Measurements from ENCODE around the gene NUDT3.
"Not testable (repeated sequence)": the region's sequence is repeated elsewhere in the genome, so short reads cannot be mapped to it uniquely, and the experiment has no call there.

Gene NUDT3

DNA sequence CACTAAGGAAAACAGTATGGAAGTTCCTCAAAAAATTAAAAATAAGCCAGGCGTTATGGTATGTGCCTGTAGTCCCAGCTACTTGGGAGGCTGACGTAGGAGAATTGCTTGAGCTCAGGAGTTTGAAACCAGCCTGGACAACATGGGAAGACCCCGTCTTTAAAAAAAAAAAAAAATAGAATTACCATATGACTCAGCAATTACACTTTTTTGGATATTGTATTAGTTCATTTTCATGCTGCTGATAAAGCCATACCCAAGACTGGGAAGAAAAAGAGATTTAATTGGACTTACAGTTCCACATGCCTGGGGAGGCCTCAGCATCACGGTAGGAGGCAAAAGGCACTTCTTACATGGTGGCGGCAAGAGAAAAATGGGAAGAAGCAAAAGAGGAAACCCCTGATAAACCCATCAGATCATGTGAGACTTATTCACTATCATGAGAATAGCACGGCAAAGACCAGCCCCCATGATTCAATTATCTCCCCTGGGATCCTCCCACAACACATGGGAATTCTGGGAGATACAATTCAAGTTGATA, 132.9 kb downstream of the NUDT3 start:
- ATAC-seq (replicated peaks; ENCODE audit: extremely low read depth, poor library complexity, severe bottlenecking) (no peak), DNase-seq (ENCODE audit: low spot score in 2 of 2) (no peak)
- Mint-ChIP-seq H3K36me3 (ENCODE audit: insufficient read depth) (peaks cover 2% of the 10 kb centered on the region), H3K4me1 (no peaks in the 10 kb centered on the region), H3K9me3 (no peaks in the 10 kb centered on the region), H3K27ac (ENCODE audit: low read depth) (no peak overlapping the region), H3K27me3 (no peaks in the 10 kb centered on the region), H3K4me3 (no peak overlapping the region)

DNA sequence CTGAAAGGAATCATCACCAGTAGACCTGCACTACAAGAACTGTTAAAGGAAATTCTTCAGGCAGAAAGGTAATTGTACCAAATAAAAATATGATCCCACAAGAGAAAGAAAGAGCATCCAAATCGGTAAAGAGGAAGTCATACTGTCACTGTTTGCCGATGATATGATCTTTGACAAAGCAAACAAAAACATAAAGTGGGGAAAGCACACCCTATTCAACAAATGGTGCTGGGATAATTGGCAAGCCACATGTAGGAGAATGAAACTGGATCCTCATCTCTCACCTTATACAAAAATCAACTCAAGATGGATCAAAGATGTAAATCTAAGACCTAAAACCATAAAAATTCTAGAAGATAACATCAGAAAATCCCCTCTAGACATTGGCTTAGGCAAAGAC, 140.1 kb downstream of the NUDT3 start:
- not testable (repeated sequence) for ATAC-seq (replicated peaks; ENCODE audit: extremely low read depth, poor library complexity, severe bottlenecking)

DNA sequence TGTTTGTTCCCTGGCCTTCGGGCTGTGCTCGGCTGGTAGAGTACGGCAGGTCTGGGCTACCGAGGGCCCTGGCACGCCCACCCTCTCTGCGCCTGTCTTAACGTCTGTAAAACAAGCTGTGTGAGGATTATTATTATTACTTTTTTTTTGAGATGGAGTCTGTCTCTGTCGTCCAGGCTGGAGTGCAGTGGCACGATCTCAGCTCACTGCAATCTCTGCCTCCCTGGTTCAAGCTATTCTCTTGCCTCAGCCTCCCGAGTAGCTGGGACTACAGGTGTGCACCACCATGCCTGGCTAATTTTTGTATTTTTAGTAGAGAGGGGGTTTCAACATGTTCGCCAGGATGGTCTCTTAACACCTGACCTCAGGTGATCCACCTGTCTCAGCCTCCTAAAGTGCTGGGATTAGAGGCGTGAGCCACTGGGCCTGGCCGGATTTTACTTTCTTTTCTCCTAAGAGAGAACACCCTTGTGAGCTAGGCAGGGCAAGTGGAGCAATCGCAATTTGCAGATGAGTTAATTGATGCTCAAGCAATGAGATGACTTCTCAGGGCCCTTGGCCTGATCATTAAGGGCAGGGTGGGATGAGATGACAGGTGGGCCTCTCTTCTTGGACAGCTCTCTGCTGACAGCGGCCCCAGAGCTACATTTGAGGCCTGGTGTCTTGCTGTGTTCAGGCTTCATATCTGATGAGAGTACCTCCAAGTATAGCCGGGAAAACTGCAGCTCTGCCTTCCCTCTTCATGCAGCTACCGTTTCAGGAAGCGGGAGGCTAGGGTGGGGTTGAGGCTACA, 142.8 kb downstream of the NUDT3 start:
- H3K4me3 Mint-ChIP-seq, result peak overlapping the region; percentile 93
- no peaks in the 10 kb centered on the region for H3K9me3 Mint-ChIP-seq
- peaks cover 40% of the 10 kb centered on the region for H3K4me1 Mint-ChIP-seq
- no peak for DNase-seq (ENCODE audit: low spot score in 2 of 2)
- H3K27ac Mint-ChIP-seq (ENCODE audit: low read depth), result peak overlapping the region; percentile 97
- peak; percentile 43 for ATAC-seq (replicated peaks; ENCODE audit: extremely low read depth, poor library complexity, severe bottlenecking)
- H3K36me3 Mint-ChIP-seq (ENCODE audit: insufficient read depth), result peaks cover 22% of the 10 kb centered on the region
- H3K27me3 Mint-ChIP-seq, result no peaks in the 10 kb centered on the region

More for the DNA sequence above, 140.1 kb downstream of the NUDT3 start:
- not testable (repeated sequence) for H3K27ac Mint-ChIP-seq (ENCODE audit: low read depth); DNase-seq (ENCODE audit: low spot score in 2 of 2); H3K9me3 Mint-ChIP-seq; H3K27me3 Mint-ChIP-seq; H3K4me3 Mint-ChIP-seq
- Mint-ChIP-seq H3K36me3 (ENCODE audit: insufficient read depth) (peaks cover 13% of the 10 kb centered on the region), H3K4me1 (peaks cover 18% of the 10 kb centered on the region)

DNA sequence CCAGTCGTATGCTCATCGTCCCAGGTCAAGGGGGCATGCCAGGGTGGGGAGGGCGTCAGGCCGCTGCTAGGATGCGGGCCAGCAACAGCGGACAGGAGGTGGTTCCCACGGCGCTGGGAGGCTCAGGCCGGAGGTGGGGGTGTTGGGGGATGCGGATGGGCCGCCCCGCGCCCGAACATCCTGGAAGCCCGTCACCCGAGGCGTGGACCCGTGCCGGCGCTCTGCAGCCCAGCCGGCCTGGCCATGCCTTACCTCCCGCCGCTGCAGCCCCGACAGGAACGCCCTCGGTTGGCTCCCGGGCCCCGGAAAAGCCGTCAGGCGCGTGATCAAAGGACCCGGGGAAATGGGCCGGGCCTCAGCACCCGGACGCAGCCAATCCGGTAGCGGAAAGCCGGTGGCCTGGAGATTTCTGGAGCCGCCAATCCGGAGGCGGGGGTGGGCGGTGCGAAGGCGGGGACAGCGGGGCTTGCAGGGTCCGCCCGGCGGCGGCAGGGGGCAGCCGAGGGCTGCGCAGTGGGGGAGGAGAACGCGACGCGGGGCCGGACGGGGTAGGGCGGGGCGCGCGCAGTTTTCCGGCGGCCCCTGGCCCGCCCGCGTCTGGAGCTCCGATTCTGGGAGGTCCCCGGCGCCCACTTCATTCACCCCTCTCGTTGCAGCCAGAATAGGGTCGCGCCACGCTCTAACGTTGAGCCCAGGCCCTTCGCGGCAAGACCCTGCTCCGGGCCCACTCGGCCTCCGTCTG, 143.6 kb downstream of the NUDT3 start, which contains the start of gene SMIM29:
TSS of gene SMIM29 (minus strand) at position 280 of the 742 bp plus-strand sequence. CDS start 1,215 bp downstream, outside the sequence.
- Mint-ChIP-seq H3K4me1 (peaks cover 40% of the 10 kb centered on the region), H3K4me3 (peak within 1 kb of the TSS; percentile 93), H3K27ac (ENCODE audit: low read depth) (peak within 1 kb of the TSS; percentile 97), H3K27me3 (no peaks in the 10 kb centered on the region), H3K36me3 (ENCODE audit: insufficient read depth) (peaks cover 24% of the 10 kb centered on the region), H3K9me3 (no peaks in the 10 kb centered on the region)
- DNase-seq (ENCODE audit: low spot score in 2 of 2) (peak; percentile 97 to 98), ATAC-seq (replicated peaks; ENCODE audit: extremely low read depth, poor library complexity, severe bottlenecking) (peak; percentile 89)

DNA sequence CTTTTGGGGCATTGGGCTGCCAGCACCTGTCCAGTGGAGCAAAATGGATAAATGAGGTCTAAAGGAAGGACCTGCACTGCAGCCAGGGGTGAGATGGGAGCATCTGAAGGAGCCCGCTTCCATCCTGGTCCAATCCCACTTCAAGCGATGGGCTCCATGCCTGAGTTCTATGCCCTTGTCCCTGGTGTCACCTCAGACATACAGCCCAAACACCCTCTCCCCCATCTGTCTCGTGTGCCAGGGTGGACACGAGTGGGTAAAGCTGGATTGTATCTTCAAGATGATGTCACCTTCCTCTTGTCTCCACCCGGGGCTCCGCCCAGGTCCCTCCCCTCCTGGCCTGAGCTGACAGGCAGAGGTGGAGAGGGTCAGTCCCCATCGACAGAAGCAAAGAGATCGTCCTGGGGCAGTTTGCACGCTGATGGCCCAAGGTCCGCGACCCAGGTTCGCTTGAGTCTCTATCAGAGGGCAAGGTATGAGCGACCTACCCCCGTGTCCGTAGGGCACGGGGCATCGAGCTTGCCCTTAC, 144.2 kb downstream of the NUDT3 start:
- Mint-ChIP-seq H3K9me3 (no peaks in the 10 kb centered on the region), H3K27me3 (no peaks in the 10 kb centered on the region), H3K36me3 (ENCODE audit: insufficient read depth) (peaks cover 24% of the 10 kb centered on the region), H3K4me3 (peak overlapping the region; percentile 93), H3K4me1 (peaks cover 44% of the 10 kb centered on the region), H3K27ac (ENCODE audit: low read depth) (peak overlapping the region; percentile 97)
- DNase-seq (ENCODE audit: low spot score in 2 of 2) (no peak), ATAC-seq (replicated peaks; ENCODE audit: extremely low read depth, poor library complexity, severe bottlenecking) (peak; percentile 9)

DNA sequence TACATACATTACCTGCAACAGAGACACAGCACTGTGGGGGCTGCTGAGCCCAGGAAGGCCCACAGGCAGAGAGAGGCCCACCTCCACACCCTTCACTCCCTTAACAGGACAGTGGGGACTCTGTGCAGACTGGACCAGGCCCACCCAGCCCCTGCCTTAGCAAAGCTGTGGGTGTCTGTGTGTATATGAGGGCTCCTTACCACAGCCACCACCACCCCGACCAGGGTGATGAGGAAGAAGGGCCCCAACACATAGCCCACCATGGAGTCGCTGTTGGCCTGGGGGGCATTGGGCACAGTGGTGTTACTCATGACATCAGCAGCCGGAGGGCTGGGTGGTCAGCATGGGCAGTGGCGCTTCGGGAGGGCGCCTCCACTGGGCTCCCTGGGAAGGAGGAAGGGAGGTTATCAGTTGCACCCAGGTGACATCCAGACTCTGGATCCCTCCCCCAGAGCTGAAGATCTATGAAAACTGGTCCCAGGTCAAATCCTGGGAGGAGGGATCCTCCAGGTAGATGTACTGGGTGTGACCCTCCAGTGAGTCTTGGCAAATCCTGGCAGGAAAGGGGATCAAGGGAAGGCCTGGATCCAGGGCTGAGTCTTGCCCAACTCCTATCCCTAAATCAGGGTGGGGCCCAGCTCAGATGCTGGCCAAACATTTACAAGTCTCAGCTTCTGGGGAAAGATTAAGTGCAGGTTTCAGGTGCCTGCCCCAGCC, 144.8 kb downstream of the NUDT3 start:
- Mint-ChIP-seq H3K27me3 (no peaks in the 10 kb centered on the region), H3K4me3 (peak overlapping the region; percentile 93), H3K9me3 (no peaks in the 10 kb centered on the region), H3K36me3 (ENCODE audit: insufficient read depth) (peaks cover 29% of the 10 kb centered on the region), H3K27ac (ENCODE audit: low read depth) (peak overlapping the region; percentile 97), H3K4me1 (peaks cover 51% of the 10 kb centered on the region)
- ATAC-seq (replicated peaks; ENCODE audit: extremely low read depth, poor library complexity, severe bottlenecking), result no peak
- DNase-seq (ENCODE audit: low spot score in 2 of 2), result no peak

DNA sequence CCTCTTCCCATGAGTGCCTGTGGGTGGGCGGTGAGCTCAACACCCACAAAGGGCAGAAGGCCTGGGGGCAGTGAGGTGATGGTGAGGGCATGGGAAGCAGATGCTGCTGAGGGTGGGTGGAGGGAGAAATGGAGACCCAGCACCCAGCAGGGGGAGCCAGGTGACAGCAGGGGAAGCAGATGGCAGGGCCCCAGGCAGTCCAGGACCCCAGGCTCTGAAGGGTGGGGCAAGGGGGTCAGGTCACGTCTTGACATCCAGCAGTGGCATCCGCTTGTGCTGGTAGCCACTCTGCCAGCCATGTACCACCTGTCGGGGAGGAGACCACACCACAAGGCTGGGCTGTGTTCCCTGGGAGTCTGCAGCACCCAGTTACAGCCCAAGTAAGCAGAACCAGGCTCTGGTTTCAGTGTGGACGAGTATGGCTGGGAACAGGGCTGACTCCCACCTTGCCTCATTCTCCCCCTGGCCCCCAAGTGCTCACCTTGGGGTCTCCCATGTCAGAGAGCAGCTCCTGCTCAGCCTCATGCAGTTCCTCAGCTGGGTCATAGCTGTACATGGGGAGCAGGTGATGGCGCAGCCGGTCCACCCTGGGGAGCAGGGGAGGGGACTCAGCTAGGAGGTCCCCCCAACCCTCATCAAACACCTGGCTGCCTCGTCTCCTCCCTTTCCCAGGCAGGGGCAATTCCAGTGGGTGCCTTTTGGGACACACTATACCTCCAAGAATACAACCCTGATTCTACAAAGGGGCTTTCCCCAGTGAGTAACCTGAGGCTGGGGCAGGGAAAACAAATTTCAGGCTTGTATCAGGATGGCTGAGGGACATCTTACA, 145.7 kb downstream of the NUDT3 start:
- H3K27ac Mint-ChIP-seq (ENCODE audit: low read depth), result no peak overlapping the region
- peak in 1 of 2 donors; percentile 21 for DNase-seq (ENCODE audit: low spot score in 2 of 2)
- peaks cover 34% of the 10 kb centered on the region for H3K36me3 Mint-ChIP-seq (ENCODE audit: insufficient read depth)
- no peaks in the 10 kb centered on the region for H3K9me3 Mint-ChIP-seq
- H3K4me3 Mint-ChIP-seq, result peak overlapping the region; percentile 93
- H3K4me1 Mint-ChIP-seq, result peaks cover 57% of the 10 kb centered on the region
- no peak for ATAC-seq (replicated peaks; ENCODE audit: extremely low read depth, poor library complexity, severe bottlenecking)
- H3K27me3 Mint-ChIP-seq, result no peaks in the 10 kb centered on the region

DNA sequence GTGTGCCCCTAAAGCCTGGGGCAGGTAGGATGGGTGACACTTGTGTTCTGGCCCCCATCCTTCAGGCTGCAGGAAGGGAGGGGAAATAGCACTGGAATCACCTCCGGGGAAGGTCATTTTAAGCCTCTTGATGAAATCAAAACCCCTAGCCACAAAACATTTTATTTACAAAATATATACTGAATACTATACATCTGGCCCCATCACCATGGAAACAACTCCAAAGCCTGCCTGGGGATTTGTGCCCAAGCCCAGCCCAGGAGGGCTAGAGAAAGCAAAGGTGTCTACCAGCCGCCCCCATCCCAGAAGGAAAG, 146.3 kb downstream of the NUDT3 start:
- Mint-ChIP-seq H3K27ac (ENCODE audit: low read depth) (no peak overlapping the region), H3K4me3 (no peak overlapping the region), H3K36me3 (ENCODE audit: insufficient read depth) (peaks cover 35% of the 10 kb centered on the region), H3K4me1 (peaks cover 62% of the 10 kb centered on the region), H3K9me3 (no peaks in the 10 kb centered on the region), H3K27me3 (no peaks in the 10 kb centered on the region)
- ATAC-seq (replicated peaks; ENCODE audit: extremely low read depth, poor library complexity, severe bottlenecking), result no peak
- DNase-seq (ENCODE audit: low spot score in 2 of 2), result no peak

DNA sequence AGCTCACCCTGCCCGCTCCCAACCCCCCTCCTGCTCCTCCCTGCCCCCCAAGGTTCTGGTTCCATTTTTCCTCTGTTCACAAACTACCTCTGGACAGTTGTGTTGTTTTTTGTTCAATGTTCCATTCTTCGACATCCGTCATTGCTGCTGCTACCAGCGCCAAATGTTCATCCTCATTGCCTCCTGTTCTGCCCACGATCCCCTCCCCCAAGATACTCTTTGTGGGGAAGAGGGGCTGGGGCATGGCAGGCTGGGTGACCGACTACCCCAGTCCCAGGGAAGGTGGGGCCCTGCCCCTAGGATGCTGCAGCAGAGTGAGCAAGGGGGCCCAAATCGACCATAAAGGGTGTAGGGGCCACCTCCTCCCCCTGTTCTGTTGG, 146.7 kb downstream of the NUDT3 start:
- not testable (repeated sequence) for H3K27me3 Mint-ChIP-seq; DNase-seq (ENCODE audit: low spot score in 2 of 2); H3K9me3 Mint-ChIP-seq; H3K27ac Mint-ChIP-seq (ENCODE audit: low read depth); ATAC-seq (replicated peaks; ENCODE audit: extremely low read depth, poor library complexity, severe bottlenecking)
- Mint-ChIP-seq H3K4me3 (peak overlapping the region; percentile 25), H3K36me3 (ENCODE audit: insufficient read depth) (peaks cover 35% of the 10 kb centered on the region), H3K4me1 (peaks cover 62% of the 10 kb centered on the region)

DNA sequence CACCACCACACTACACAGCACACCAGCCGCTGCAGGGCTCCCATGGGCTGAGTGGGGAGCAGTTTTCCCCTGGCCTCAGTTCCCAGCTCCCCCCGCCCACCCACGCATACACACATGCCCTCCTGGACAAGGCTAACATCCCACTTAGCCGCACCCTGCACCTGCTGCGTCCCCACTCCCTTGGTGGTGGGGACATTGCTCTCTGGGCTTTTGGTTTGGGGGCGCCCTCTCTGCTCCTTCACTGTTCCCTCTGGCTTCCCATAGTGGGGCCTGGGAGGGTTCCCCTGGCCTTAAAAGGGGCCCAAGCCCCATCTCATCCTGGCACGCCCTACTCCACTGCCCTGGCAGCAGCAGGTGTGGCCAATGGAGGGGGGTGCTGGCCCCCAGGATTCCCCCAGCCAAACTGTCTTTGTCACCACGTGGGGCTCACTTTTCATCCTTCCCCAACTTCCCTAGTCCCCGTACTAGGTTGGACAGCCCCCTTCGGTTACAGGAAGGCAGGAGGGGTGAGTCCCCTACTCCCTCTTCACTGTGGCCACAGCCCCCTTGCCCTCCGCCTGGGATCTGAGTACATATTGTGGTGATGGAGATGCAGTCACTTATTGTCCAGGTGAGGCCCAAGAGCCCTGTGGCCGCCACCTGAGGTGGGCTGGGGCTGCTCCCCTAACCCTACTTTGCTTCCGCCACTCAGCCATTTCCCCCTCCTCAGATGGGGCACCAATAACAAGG, 147.3 kb downstream of the NUDT3 start:
- H3K4me1 Mint-ChIP-seq, result peaks cover 65% of the 10 kb centered on the region
- H3K36me3 Mint-ChIP-seq (ENCODE audit: insufficient read depth), result peaks cover 37% of the 10 kb centered on the region
- H3K4me3 Mint-ChIP-seq; DNase-seq (ENCODE audit: low spot score in 2 of 2); H3K27me3 Mint-ChIP-seq; H3K9me3 Mint-ChIP-seq; ATAC-seq (replicated peaks; ENCODE audit: extremely low read depth, poor library complexity, severe bottlenecking); H3K27ac Mint-ChIP-seq (ENCODE audit: low read depth): not testable (repeated sequence)

All from central memory CD8-positive, alpha-beta T cell (primary cell).